Chondrocyte (in vitro differentiated cells): Measurements from ENCODE around the gene PIK3R1. TPM values are rescaled to one million over a fixed set of nuclear protein-coding genes. Genes with fewer than 3 reads are reported as not detected.

Experiments
- DNase-seq: peaks from one replicate; pipeline ENCODE4 v3.0.0; 2021; ENCODE audit warnings: mixed read lengths, low spot score
- H3K27ac Mint-ChIP-seq: one replicate; pipeline ENCODE4 v1.8.0; 2021; ENCODE audit warnings: mild to moderate bottlenecking, moderate library complexity, mixed read lengths; ENCODE audit not compliant: unreplicated experiment
- H3K27me3 Mint-ChIP-seq: 2 replicates; pipeline ENCODE4 v1.8.0; 2021; ENCODE audit warnings: low read depth, mixed read lengths
- H3K36me3 Mint-ChIP-seq: 2 replicates; pipeline ENCODE4 v1.8.0; 2021; ENCODE audit warnings: low read depth, mixed read lengths
- H3K4me1 Mint-ChIP-seq: 2 replicates; pipeline ENCODE4 v1.8.0; 2021; ENCODE audit warnings: low read depth, mild to moderate bottlenecking, mixed read lengths
- H3K4me3 Mint-ChIP-seq: one replicate; pipeline ENCODE4 v1.8.0; 2021; ENCODE audit warnings: mild to moderate bottlenecking, moderate library complexity, mixed read lengths; ENCODE audit not compliant: unreplicated experiment
- H3K9me3 Mint-ChIP-seq: 2 replicates; pipeline ENCODE4 v1.8.0; 2021; ENCODE audit warnings: low read depth, mixed read lengths
- total RNA-seq: library from RNA; stranded (reverse); gene quantifications from 3 replicates; pipeline ENCODE4 v1.2.1, GENCODE V29; 2021
- TF ChIP-seq, protein P1 (sequence below): fragments of 200-600 bp; sonication (generic); IDR thresholded peaks from 2 replicates; pipeline ENCODE4 v1.5.0; 2021; ENCODE audit warnings: antibody characterized with exemption, mild to moderate bottlenecking, moderate library complexity

PIK3R1 gene
- total RNA-seq, 1 donor from 2014 or later = 60.7 TPM

DNA sequence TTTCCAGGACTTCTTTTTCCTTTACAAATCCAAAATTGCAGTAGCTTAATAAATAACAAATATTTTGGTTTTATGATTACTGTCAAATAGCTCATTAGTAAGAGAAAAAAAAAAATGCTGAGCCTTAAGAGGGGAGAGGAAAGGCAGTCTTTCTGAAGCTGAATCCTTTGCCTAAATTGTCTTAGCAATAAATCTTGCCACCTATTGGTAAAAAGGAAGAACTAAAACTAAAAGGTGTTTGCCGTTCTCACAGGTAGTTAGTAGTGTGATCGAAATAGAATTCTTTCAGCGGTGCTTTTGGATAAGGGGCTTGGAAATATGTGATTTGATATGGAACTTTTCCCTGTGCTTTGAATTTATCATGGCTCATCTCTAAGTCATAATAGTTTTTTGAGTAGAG is 31.2 kb downstream of the PIK3R1 start:
- DNase-seq = no peak
- Mint-ChIP-seq H3K4me3 (no peak overlapping the region), H3K9me3 (no peaks in the 10 kb centered on the region), H3K27me3 (no peaks in the 10 kb centered on the region), H3K36me3 (peaks cover 2% of the 10 kb centered on the region), H3K4me1 (peaks cover 70% of the 10 kb centered on the region), H3K27ac (no peak overlapping the region)
- TF ChIP-seq, protein P1, sequence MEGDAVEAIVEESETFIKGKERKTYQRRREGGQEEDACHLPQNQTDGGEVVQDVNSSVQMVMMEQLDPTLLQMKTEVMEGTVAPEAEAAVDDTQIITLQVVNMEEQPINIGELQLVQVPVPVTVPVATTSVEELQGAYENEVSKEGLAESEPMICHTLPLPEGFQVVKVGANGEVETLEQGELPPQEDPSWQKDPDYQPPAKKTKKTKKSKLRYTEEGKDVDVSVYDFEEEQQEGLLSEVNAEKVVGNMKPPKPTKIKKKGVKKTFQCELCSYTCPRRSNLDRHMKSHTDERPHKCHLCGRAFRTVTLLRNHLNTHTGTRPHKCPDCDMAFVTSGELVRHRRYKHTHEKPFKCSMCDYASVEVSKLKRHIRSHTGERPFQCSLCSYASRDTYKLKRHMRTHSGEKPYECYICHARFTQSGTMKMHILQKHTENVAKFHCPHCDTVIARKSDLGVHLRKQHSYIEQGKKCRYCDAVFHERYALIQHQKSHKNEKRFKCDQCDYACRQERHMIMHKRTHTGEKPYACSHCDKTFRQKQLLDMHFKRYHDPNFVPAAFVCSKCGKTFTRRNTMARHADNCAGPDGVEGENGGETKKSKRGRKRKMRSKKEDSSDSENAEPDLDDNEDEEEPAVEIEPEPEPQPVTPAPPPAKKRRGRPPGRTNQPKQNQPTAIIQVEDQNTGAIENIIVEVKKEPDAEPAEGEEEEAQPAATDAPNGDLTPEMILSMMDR = peak; percentile 71

GRCh38 chr5:68247627-68248026 is 32.1 kb downstream of the PIK3R1 start:
- no peak for DNase-seq
- Mint-ChIP-seq H3K4me3 (no peak overlapping the region), H3K4me1 (peaks cover 70% of the 10 kb centered on the region), H3K27me3 (no peaks in the 10 kb centered on the region), H3K27ac (peak overlapping the region; percentile 36), H3K36me3 (peaks cover 2% of the 10 kb centered on the region), H3K9me3 (no peaks in the 10 kb centered on the region)
- TF ChIP-seq, protein P1 = no peak

- Mint-ChIP-seq H3K4me3 (no peak overlapping the region), H3K27ac (no peak overlapping the region), H3K9me3 (no peaks in the 10 kb centered on the region), H3K27me3 (no peaks in the 10 kb centered on the region), H3K4me1 (peaks cover 69% of the 10 kb centered on the region), H3K36me3 (peaks cover 2% of the 10 kb centered on the region)
- DNase-seq = no peak
- TF ChIP-seq, protein P1 = no peak
These were observed 33.3 kb downstream of the PIK3R1 start for GRCh38 chr5:68248896-68249295.

- H3K4me1 Mint-ChIP-seq = peaks cover 73% of the 10 kb centered on the region
- DNase-seq = no peak
- no peak overlapping the region for H3K27ac Mint-ChIP-seq
- no peak overlapping the region for H3K4me3 Mint-ChIP-seq
- H3K36me3 Mint-ChIP-seq = peaks cover under 1% of the 10 kb centered on the region
- TF ChIP-seq, protein P1 = no peak
- H3K9me3 Mint-ChIP-seq = no peaks in the 10 kb centered on the region
- no peaks in the 10 kb centered on the region for H3K27me3 Mint-ChIP-seq
These were observed 34.0 kb downstream of the PIK3R1 start for GRCh38 chr5:68249520-68249919.

DNA sequence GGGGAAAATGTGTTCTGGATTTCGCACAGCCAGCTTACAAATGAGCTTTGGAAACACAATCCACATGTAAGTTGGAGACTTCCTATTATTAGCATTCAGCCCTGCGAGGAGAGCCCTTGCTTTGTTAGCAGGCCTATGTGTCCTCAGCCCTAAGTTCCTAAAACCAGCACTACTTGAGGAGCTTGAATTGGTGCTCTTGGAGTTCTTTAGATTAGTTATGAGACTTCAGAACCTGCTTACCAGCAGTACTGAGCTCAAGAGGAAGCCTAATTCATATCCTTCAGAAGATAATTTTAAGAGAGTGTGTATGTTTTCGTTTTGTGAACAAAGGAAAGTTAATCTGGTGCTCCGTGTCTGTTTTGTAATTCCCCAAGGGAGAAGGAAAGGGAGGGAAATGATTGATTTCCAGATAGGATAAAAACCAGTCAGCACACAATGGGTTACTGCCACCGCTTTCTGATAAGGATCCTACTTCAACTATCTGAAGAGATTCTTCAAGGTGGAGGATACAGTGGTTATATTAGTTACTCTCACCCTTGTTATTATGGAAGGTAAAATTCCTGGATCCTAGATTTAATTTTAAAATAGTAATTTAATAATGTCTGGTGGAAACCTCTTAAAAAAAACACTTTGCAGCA is 35.2 kb downstream of the PIK3R1 start:
- no peaks in the 10 kb centered on the region for H3K27me3 Mint-ChIP-seq
- TF ChIP-seq, protein P1 = no peak
- DNase-seq = no peak
- no peak overlapping the region for H3K4me3 Mint-ChIP-seq
- H3K36me3 Mint-ChIP-seq = no peaks in the 10 kb centered on the region
- H3K27ac Mint-ChIP-seq = no peak overlapping the region
- H3K4me1 Mint-ChIP-seq = peaks cover 80% of the 10 kb centered on the region
- H3K9me3 Mint-ChIP-seq = no peaks in the 10 kb centered on the region
